GM11168 (cell line): ENCODE measurements around the gene KRT40.
"Not testable (repeated sequence)": the region's sequence is repeated elsewhere in the genome, so short reads cannot be mapped to it uniquely, and the experiment has no call there.

Experiments
- in situ Hi-C: fragments of 300-500 bp; cut with MboI; formaldehyde crosslinking; loops from one replicate; pipeline ENCODE4 v1.12.0; 2022; ENCODE audit warnings: low sequenced_read_pairs; ENCODE audit not compliant: unreplicated experiment

KRT40 gene

DNA sequence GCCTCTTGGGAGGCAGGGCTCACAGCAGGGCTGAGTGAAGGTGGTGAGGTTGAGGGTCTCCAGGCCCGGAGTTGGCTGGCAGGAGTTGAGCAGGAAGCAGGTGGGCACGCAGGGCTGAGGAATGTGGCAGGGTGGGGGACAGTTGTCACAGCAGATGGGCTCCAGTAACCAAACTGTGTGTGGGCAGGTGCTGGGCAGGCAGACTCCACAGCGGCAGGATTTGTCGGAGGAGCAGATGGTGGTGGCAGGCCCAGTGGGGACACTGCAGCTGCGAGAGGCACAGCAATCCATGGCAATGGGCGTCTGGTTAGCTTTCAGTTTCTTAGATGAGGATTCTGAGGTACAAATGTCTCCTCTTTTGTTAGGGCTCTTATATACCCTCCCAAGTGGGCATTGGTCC lies 15.4 kb upstream of the KRT40 start, which contains the start of gene KRTAP3-2:
KRTAP3-2 (minus strand) TSS at position 344 of the 400 bp plus-strand sequence; CDS start at position 291, 53 bp downstream.
- in situ Hi-C loops, result not testable (repeated sequence)

DNA sequence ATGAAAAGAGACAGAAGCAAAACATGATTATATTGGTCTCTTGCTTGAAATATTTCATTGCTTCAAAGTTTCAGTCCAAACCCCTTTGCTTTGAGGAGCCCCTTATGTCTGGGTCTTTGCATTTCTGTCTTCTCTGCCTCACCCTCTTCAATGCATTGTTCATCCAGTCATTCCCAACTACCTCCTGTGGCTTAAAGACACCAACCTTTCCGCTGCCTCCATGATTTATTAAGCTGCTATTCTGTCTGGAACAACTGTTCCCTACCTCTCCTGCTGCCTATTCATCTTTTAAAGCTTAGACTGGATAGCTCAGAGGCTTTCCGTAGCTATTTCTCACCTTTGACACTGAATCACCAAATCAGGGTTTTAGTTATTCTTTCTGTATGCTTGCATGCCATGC lies 13.2 kb upstream of the KRT40 start:
- in situ Hi-C loops, result no loop called here

DNA sequence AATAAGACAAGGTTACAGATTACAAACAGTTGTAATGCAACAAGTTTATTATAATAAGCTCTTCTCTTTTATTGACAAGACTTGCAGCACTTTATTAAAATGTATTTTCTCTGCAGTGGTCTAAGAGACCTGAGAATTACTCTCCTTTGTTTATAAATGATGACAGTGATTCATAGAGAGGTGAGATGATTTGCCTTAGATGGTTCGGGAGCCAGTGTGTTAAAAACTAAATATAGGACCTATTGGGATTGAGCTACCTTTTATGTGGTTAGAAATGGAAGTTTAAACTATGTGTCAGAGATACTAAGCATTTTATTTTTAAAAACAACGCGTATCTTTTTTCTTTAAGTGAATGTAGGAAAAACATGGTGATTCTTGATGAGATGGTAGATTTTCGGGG lies 12.7 kb upstream of the KRT40 start:
- in situ Hi-C loops, result no loop called here

DNA sequence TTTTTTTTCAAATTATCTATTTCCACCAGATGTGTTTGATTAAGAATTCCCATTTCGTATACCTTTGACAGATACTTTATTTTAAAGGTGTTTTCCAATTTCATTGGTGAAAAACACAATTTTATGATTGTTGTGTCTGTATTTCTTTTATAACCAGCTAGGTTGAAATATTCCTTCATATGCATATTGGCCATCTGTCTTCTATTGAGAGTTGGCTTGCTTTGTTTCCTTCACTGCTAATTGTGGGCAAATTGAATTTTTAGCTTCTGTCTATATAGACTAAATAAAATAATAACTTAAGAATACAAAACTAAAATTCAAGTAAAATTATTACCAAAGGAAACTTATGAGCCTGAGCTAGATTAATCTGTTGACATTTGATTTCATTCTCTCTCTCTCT lies 11.0 kb upstream of the KRT40 start:
- in situ Hi-C loops, result no loop called here

DNA sequence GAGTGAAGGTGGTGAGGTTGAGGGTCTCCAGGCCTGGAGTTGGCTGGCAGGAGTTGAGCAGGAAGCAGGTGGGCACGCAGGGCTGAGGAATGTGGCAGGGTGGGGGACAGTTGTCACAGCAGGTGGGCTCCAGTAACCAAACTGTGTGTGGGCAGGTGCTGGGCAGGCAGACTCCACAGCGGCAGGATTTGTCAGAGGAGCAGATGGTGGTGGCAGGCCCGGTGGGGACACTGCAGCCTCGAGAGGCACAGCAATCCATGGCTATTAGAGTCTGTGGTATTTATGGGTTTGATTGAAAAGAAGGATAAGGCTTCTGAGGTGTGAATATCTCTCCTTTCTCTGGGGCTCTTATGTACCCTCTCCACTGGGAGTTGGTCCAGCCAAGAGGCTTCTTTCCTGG lies 9.7 kb upstream of the KRT40 start, which contains the start of gene KRTAP3-3:
KRTAP3-3 (minus strand) TSS at position 326 of the 400 bp plus-strand sequence; CDS start at position 259, 67 bp downstream.
- in situ Hi-C loops, result no loop called here

DNA sequence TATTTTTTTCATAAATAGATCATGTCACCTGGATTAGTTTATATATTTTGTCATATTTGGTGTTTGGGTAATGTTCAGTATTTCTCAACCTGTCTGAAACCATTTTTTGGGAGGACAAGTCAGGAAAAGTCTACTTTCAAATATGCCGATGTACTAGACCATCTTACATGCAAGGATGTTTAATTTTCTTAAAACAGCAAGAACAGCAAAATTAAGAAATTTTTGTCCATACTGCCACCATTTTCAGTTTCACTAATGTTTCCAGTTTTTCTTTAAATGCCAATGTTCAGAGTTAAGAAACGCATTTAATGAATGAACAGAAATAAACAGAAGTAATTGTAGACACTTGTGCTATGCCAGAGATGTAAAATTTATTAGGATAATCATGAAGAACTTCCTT lies 9.0 kb upstream of the KRT40 start:
- in situ Hi-C loops, result no loop called here

DNA sequence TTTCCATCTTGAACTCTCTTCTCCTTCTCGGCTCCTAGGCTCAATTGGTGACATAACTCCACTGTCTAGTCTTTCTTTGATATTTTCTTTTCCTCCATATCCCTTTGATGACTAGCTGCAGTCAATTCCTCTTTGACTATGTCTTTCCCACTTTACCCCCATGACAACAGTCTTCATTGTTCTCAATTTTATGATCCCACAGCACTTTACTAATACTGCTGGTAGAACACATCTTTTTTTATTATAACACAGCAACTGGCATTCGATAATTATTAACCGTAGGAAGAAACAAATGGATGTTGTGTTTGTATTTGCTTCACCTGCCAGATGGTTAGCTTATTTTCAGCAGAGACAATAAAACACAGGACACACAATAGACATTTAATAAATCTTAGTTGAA lies 8.5 kb upstream of the KRT40 start:
- in situ Hi-C loops, result no loop called here

DNA sequence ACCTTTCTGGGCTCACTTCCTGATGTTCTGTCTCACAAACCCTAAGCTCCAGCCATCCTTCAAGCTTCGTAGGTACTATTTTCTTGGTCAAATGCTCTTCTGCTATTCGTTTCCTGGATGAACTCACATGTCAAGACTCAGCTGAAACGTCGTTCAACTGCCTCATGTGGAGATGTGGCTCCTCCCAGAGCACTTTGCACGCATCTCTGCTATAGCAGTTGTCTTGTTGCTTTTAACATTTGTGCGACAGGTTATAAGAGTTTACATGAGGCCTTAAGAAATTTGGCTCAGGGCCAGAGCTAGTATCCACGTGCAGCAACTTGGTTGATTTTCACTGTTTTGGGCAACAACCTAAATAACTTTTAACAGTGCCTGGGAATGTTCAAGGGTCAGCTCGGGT lies 2.8 kb upstream of the KRT40 start:
- in situ Hi-C loops, result no loop called here

DNA sequence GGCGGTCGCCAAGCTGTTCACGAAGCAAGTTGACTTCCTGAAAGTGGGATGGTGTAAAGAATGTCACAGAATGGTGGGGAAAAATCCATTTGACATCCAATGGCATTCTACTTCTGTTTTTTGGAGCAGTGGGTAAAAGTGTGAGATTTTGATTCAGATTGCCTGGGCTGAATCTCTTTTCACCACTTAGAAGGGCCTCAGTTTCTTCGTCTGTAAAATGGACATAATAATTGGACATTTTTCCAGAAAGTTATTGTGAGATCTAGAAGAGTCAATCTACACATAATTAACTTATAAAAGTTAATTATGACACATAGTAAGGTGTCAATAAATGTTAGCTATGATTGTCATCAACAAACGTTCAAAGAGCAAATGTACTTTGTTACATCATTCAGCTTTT lies 3.0 kb downstream of the KRT40 start:
- in situ Hi-C loops, result no loop called here

DNA sequence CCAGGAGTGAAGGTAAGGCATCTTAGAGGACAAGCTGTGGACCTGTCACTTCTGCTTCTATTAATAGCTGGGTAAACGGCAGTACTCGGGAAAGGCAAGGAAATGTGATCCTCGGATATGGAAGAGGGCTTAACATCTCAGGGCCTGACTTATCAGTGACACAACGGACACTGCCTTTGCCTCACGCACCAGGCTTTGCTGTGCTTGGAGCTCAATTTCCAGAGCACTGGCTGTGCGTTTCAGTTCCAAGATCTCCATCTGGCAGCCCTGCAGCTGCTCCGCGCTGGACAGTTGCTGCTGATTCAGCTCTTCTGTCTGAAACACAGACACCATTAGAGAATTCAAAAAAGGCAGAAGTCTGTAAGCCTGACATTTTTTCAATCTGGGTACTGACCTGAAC lies 3.5 kb downstream of the KRT40 start:
- in situ Hi-C loops, result no loop called here

DNA sequence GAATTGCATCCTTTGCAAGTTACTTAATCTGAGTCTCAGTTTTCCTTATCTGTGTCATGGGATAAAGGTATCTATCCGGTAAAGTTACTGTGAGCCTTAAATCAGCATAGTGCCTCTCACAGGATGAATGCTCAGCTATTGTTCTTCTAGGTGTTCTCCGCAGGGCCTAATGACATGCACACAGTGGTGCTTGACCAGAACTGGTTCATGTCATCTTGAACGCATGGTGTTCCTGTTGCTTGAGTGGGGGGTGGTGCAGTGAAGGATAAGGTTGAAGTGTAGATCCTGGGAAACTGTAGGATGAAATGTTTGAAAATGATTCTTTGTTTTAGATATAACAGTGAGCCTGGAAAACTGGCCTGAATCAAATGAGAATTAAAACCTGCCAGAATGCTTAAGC lies 4.0 kb downstream of the KRT40 start:
- in situ Hi-C loops, result no loop called here

DNA sequence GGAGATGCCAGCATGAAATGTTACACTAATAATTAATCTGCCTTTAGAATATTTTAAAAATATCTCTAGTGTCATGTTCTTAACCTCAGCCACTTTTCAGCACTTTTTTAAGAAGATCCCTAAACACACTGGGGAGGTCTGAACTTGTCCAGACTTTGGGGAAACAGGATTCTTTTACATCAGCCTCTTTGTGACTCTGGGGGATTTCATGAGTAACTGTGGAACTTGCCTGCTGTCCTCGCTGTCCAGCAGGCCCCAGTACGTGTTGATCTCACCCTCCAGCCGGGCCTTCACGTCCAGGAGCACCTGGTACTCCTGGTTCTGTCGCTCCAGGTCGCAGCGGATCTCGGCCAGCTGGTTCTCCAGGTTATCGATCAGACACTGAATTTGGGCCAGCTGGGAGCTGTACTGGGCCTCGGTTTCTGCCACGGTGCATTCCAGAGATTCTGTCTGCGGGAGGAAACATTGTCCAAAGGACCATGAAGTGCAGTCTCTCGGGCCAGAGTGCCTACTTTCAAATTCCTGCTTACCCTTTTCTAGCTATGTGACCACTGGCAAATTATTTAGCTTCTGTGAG lies 5.5 kb downstream of the KRT40 start:
- in situ Hi-C loops, result no loop called here

DNA sequence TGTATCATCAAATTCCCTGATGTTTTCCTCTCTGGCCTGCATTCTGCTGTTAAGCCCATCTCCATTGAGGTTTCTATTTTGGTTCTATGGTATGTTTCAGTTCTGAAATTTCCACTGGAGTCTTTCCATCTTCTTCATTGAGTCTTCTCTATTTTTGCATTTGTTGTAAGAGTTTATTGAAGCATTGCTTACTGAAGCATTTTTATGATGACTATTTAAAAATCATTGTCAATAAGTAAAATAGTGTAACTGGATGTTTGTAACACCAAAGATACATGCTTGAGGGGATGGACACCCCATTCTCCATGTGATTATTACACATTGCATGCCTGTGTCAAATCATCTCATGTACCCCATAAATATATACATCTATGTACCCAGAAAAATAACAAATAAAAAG lies 8.6 kb downstream of the KRT40 start:
- in situ Hi-C loops, result no loop called here

DNA sequence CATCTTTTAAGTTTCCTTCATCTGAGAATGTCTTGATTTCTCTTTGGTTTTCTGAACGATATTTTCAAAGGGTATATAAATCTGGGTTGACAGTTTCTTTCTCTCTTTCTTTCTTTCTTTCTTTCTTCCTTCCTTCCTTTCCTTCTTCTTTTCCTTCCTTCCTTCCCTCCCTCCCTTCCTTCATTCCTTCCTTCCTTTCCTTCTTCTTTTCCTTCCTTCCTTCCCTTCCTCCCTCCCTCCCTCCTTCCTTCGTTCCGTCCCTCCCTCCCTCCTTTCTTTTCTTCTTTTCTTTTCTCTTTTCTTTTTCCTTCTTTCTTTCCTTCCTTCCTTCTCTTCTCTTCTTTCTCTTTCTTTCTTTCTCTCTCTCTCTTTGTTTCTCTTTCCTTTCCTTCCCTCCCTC lies 9.8 kb downstream of the KRT40 start:
- in situ Hi-C loops, result no loop called here

DNA sequence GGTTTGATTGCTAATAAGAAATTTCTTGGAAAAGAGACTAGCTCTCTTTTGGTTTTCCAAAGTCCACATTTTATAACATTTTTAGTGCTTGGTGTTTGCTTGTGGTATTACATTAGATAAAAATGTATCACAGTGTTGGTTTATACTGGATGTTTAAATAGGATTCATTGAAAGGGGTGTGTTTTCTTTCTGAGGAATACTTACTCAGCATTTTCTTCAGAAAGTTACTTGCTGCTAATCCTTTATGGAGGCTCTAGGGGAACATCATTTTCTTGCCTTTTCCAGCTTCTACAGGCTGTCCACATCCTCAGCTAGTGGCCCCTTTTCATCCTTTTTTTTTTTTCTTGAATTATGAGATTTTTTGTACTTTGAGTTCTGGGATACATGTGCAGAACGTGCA lies 16.5 kb downstream of the KRT40 start:
- in situ Hi-C loops, result no loop called here

DNA sequence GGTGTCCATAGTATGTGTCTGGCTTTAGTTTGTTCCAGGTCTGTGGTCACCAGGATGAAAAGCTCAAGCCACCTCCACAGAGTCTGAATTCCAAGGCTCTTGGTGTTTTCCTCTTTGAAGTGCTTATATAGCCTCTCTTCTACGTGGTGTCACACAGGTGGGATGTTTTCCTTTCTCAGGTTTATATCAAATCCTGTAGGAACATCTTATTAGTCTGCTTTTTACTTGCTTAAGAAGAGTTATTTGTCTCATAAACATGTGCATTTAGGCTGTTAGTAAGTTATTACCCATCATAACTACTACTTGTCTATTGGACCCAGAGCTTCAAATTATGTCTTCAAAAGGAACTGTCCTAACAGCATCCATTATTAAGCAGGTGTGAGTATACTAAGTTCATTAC lies 17.3 kb downstream of the KRT40 start, which contains the start of gene KRT39:
KRT39 (minus strand) TSS at position 101 of the 400 bp plus-strand sequence; CDS start at position 9, 92 bp downstream.
- in situ Hi-C loops, result no loop called here

DNA sequence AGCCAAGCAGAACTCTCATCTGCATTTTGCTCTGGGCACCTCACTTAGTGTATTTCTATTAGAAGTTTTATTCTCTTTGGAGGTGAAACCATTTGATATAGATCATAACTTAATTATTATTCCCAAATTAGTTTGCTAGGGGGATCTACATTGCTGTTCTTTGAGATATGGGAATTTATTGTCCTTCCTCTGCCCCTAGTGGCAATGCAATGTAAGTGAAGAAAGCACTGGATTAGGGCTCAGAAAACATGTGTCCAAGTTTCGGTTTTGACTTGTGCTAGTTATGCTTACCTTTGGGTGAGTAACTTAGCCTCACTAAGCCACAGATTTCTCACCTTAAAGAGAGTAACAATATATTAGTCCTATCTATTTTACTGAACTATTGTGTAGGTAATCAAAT lies 20.3 kb downstream of the KRT40 start:
- in situ Hi-C loops, result no loop called here

DNA sequence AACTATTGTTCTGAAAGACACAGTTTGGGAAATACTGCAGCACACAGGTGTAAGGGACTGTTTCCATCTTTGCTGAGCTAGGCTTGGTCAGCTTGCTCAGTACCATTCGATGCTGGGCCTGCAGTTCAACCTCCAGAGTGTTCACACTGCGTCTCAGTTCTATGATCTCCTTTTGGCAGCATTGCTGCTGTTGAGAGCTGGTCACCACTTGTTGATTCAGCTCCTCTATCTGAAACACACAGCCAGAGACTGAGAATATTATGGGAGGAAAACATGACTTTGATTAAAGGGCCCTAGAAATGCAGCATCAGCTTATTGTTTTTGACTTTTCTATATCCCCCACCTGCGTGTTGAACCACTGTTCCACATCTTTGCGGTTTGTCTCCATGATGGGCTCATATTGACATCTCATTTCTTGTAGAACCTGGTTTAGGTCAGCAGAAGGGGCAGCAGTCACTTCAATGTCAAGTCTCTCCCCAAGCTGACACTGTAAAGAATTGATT lies 22.0 kb downstream of the KRT40 start:
- in situ Hi-C loops, result no loop called here

DNA sequence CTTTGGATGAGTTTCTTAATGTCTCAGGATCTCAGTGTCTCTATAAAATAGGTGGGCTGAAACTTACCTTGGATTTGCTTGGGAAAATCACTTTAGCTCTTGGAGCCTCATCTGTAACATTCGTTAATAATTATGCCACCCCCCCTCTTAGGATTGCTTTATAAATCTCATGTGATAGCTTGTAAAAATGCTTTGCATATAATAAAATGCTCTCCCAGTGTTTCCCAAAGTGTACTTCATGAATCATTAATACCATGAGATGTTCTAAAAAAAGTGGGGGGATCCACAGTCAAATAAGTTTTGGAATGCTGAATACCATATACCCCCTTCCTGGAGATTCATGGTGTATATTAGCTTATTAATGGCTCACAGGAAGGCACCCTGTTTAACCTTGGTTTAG lies 22.5 kb downstream of the KRT40 start:
- in situ Hi-C loops, result no loop called here

DNA sequence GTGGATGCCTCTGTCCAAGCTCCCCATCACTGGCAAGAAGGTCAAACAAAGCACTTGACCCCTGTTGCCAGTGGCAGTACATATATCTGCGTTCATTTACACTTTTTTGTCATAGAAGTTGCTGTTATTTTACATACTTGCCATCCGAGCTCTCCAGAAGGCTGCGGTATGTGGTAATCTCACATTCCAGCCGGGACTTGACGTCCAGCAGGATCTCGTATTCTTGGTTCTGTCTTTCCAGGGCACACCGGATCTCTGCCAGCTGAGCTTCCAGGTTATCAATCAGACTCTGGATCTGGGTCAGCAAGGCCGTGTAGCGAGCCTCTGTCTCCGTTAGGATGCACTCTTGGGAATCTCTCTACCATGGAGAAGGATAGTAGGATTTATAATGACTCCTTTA lies 24.0 kb downstream of the KRT40 start:
- in situ Hi-C loops, result no loop called here

DNA sequence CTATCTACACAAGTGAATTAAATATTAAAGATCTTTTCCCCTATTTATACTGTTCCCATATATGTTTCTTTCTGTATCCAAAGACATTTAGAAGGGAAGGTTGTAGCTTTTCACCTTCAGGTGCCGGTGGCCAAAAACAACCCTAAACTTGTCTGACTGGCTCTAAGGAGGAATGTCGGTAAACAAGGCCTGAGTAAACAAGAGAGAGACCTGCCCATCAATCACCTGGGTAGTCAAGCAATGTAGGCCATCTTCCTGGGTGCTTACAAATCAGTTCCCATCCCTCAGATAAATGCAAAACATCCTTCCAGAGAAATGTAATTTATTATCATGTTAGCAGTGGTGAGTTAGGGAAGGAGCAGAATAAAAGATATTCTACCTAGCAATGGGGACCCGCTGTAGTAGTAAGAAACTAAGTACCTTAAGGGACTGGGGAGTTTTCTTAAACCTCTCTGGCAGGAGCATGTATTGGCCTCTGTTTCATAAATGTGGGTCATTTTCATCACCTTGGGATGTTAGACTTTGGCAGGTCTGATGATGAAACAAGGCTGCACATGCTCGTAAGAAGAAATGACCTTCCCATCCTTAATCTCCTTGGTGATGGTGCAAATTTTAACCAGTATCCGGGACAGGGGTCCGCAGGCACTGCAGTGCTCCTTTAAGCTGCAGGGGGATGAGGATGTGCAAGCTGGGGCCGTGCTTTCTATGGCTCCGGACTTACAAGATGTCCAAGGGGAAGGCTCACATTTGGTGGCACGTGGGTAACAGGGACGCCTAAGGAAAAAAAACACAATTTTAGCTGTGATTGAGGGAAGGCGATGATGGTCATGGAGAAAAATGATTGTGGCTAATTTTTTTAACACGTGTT lies 25.8 kb downstream of the KRT40 start:
- in situ Hi-C loops, result no loop called here
